ENCODE results near the gene TP53TG3F. TPM values are rescaled to one million over a fixed set of nuclear protein-coding genes. Genes with fewer than 3 reads are reported as not detected.
"Not testable (repeated sequence)": the region's sequence is repeated elsewhere in the genome, so short reads cannot be mapped to it uniquely, and the experiment has no call there.

TP53TG3F gene
- total RNA-seq, 1 experiment from 2014 or later: not detected

GRCh38 chr16:33507231-33507630 is 47.8 kb downstream of the TP53TG3F start:
- H2BK5ac ChIP-seq (ENCODE audit: insufficient read length, low read length); H2BK12ac ChIP-seq (ENCODE audit: insufficient read length, low read depth, low read length); H3K27ac Mint-ChIP-seq; H3K27me3 ChIP-seq (ENCODE audit: insufficient read depth, low read length); H3K4me1 Mint-ChIP-seq; H3K23ac ChIP-seq (ENCODE audit: insufficient read length, low read depth, low read length); H3K79me2 ChIP-seq (ENCODE audit: insufficient read depth, low read length); H3K4me3 Mint-ChIP-seq; H3T11ph ChIP-seq (ENCODE audit: low read length); H3K23me2 ChIP-seq (ENCODE audit: insufficient read length, low read depth, low read length, poor library complexity, severe bottlenecking); H3K27me3 Mint-ChIP-seq (ENCODE audit: low read depth); H4K8ac ChIP-seq (replicated peaks; ENCODE audit: insufficient read length, low read depth, low read length); H2AFZ ChIP-seq (ENCODE audit: low read length); H4K5ac ChIP-seq (ENCODE audit: insufficient read length, low read depth, low read length); H3K9me3 ChIP-seq (ENCODE audit: control insufficient read depth, low read depth, low read length); H3K79me1 ChIP-seq (ENCODE audit: insufficient read depth, low read depth, low read length, poor library complexity, severe bottlenecking); H3K27ac ChIP-seq (ENCODE audit: insufficient read length, low read depth, low read length); H3K4me1 ChIP-seq (ENCODE audit: insufficient read depth, low read length); H3K9me3 Mint-ChIP-seq; H3K4ac ChIP-seq (ENCODE audit: low read depth, low read length); H3K18ac ChIP-seq (ENCODE audit: insufficient read length, low read depth, low read length); H3K9ac ChIP-seq (ENCODE audit: extremely low read depth, insufficient read length, low read length); H2BK120ac ChIP-seq (ENCODE audit: low read depth, low read length, poor library complexity, severe bottlenecking); H3K56ac ChIP-seq (ENCODE audit: insufficient read length, low read depth, low read length); DNase-seq; H2BK15ac ChIP-seq (ENCODE audit: low read depth, low read length); H2BK20ac ChIP-seq (ENCODE audit: low read depth, low read length, poor library complexity, severe bottlenecking); H3K14ac ChIP-seq (ENCODE audit: insufficient read depth, low read length); H3K4me2 ChIP-seq (ENCODE audit: insufficient read depth, insufficient read length, low read length); H4K20me1 ChIP-seq (ENCODE audit: control insufficient read depth, insufficient read depth, insufficient read length); H2AK5ac ChIP-seq (ENCODE audit: insufficient read length, low read length); H4K91ac ChIP-seq (ENCODE audit: insufficient read length, low read depth, low read length); H3K36me3 Mint-ChIP-seq (ENCODE audit: insufficient read depth in 1 of 3, low read depth in 3 of 3): not testable (repeated sequence)
- no CpG with 5 or more reads among the region's 4 CpGs for WGBS (ENCODE audit: extremely low coverage, insufficient read length, low lambda C conversion rate)

GRCh38 chr16:33509070-33509469 is 49.7 kb downstream of the TP53TG3F start:
- not testable (repeated sequence) for H2BK12ac ChIP-seq (ENCODE audit: insufficient read length, low read depth, low read length); H4K5ac ChIP-seq (ENCODE audit: insufficient read length, low read depth, low read length); H3K9me3 ChIP-seq (ENCODE audit: control insufficient read depth, low read depth, low read length); H3K27me3 ChIP-seq (ENCODE audit: insufficient read depth, low read length); H3K18ac ChIP-seq (ENCODE audit: insufficient read length, low read depth, low read length); H3K27me3 Mint-ChIP-seq (ENCODE audit: low read depth); H3K56ac ChIP-seq (ENCODE audit: insufficient read length, low read depth, low read length); H2AFZ ChIP-seq (ENCODE audit: low read length); H3K14ac ChIP-seq (ENCODE audit: insufficient read depth, low read length); H2BK20ac ChIP-seq (ENCODE audit: low read depth, low read length, poor library complexity, severe bottlenecking); H3K4me1 Mint-ChIP-seq; H3K79me1 ChIP-seq (ENCODE audit: insufficient read depth, low read depth, low read length, poor library complexity, severe bottlenecking); H3K23me2 ChIP-seq (ENCODE audit: insufficient read length, low read depth, low read length, poor library complexity, severe bottlenecking); H4K91ac ChIP-seq (ENCODE audit: insufficient read length, low read depth, low read length); H4K20me1 ChIP-seq (ENCODE audit: control insufficient read depth, insufficient read depth, insufficient read length); DNase-seq; H3K4me2 ChIP-seq (ENCODE audit: insufficient read depth, insufficient read length, low read length); H3K27ac Mint-ChIP-seq; H3K9ac ChIP-seq (ENCODE audit: extremely low read depth, insufficient read length, low read length); H2BK120ac ChIP-seq (ENCODE audit: low read depth, low read length, poor library complexity, severe bottlenecking); H3K4ac ChIP-seq (ENCODE audit: low read depth, low read length); H2BK15ac ChIP-seq (ENCODE audit: low read depth, low read length); H3K79me2 ChIP-seq (ENCODE audit: insufficient read depth, low read length); H3K4me3 Mint-ChIP-seq; H2BK5ac ChIP-seq (ENCODE audit: insufficient read length, low read length); H3K36me3 Mint-ChIP-seq (ENCODE audit: insufficient read depth in 1 of 3, low read depth in 3 of 3); H2AK5ac ChIP-seq (ENCODE audit: insufficient read length, low read length); H3K27ac ChIP-seq (ENCODE audit: insufficient read length, low read depth, low read length); H4K8ac ChIP-seq (replicated peaks; ENCODE audit: insufficient read length, low read depth, low read length); H3K4me1 ChIP-seq (ENCODE audit: insufficient read depth, low read length); H3T11ph ChIP-seq (ENCODE audit: low read length); H3K9me3 Mint-ChIP-seq; H3K23ac ChIP-seq (ENCODE audit: insufficient read length, low read depth, low read length)
- no CpG with 5 or more reads among the region's 4 CpGs for WGBS (ENCODE audit: extremely low coverage, insufficient read length, low lambda C conversion rate)
